Measurements from ENCODE around the gene CFL1. TPM values are rescaled to one million over a fixed set of nuclear protein-coding genes. Genes with fewer than 3 reads are reported as not detected.

CFL1 gene
- total and polyA plus RNA-seq, 10 of the 15 experiments (the other 5 are each of a cell fraction or from before 2014, with no cell fraction given), result 164 to 2,994 (median 1,500) TPM

DNA sequence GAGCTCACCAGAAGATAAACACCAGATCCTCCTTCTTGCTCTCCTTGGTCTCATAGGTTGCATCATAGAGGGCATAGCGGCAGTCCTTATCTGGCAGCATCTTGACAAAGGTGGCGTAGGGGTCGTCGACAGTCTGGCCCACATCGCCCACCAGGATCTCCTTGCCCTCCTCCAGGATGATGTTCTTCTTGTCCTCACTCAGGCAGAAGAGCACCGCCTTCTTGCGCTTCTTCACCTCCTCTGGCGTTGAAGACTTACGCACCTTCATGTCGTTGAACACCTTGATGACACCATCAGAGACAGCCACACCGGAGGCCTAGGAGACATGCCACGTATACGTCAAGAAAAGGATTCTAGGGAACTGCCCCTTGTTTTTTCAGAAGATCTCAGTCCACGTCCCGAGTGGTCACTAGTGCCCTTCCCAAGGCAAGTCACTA is 2.0 kb downstream of the CFL1 start:
- RAD21 ChIA-PET (ENCODE audit: unreplicated experiment), result no interaction called here
- CTCF ChIA-PET, result no interaction called here
- Histone ChIP-seq H3K36me3 (ENCODE audit: control insufficient read depth in 2 of 2, insufficient read depth in 2 of 2, low read length in 1 of 2) (peaks cover 32 to 41% of the 10 kb centered on the region in 2 experiments; a peak in 3 of 4 replicates), H2AFZ (ENCODE audit: control insufficient read depth, low read depth, low read length) (no peak overlapping the region), H3K4me1 (ENCODE audit: control insufficient read depth, insufficient read depth, low read length) (peaks cover 10% of the 10 kb centered on the region), H3K27ac (ENCODE audit: control insufficient read depth, insufficient read depth) (no peak overlapping the region), H3K9me3 (replicated peaks; ENCODE audit: control insufficient read depth, insufficient read depth, low read length) (peaks cover 2% of the 10 kb centered on the region; the same call in 2 of the 3 replicates), H3K79me2 (ENCODE audit: control insufficient read depth, insufficient read depth, low read length) (peaks cover 50% of the 10 kb centered on the region), H3K4me3 (peak overlapping the region; percentile 93), H3K9ac (ENCODE audit: control insufficient read depth, insufficient read depth, low read length) (peak overlapping the region; percentile 92), H4K20me1 (ENCODE audit: control insufficient read depth, insufficient read depth) (peaks cover 24% of the 10 kb centered on the region), H3K4me2 (ENCODE audit: control insufficient read depth, insufficient read depth) (peak overlapping the region; percentile 94), H3K27me3 (replicated peaks in 1 of 2; ENCODE audit: control insufficient read depth in 2 of 2, insufficient read depth in 2 of 2, low read length in 1 of 2) (no peaks in the 10 kb centered on the region)
- intact Hi-C loops (cut with micrococcal nuclease; ENCODE audit: unreplicated experiment), result loop anchor here (5.0 kb wide), 1 partner anchor 196 kb away; the partner anchor contains the start of gene SF3B2
- no TSS peak for BruUV-seq (replicated peaks)
- FAIRE-seq, result no peak
- POLR2A ChIA-PET, result no interaction called here
- in situ Hi-C loops (cut with MboI), result loop anchor here (25.0 kb wide), 1 partner anchor 1619 kb away; the partner anchor contains the start of genes DNAJC4, FKBP2, NUDT22 and PPP1R14B
- WGBS (ENCODE audit: insufficient coverage, insufficient replicate concordance, low lambda C conversion rate, missing lambda C conversion rate), result 83% methylated on average over 15 of the region's 15 CpGs
- ATAC-seq, result no peak
- DNase-seq (ENCODE audit: low read depth, low spot score), result no peak
- SMC1A ChIA-PET (ENCODE audit: uncharacterized antibody, unreplicated experiment), result no interaction called here
- TF ChIP-seq POLR2A (IDR thresholded peaks at IDR 0.05; ENCODE audit: low read depth, low read length) (peak; percentile 55), CHD4 (IDR thresholded peaks at IDR 0.05) (no peak), POLR2AphosphoS5 (IDR thresholded peaks at IDR 0.05; ENCODE audit: low read length) (peak; percentile 22; the same call in 1 of the 2 replicates)

DNA sequence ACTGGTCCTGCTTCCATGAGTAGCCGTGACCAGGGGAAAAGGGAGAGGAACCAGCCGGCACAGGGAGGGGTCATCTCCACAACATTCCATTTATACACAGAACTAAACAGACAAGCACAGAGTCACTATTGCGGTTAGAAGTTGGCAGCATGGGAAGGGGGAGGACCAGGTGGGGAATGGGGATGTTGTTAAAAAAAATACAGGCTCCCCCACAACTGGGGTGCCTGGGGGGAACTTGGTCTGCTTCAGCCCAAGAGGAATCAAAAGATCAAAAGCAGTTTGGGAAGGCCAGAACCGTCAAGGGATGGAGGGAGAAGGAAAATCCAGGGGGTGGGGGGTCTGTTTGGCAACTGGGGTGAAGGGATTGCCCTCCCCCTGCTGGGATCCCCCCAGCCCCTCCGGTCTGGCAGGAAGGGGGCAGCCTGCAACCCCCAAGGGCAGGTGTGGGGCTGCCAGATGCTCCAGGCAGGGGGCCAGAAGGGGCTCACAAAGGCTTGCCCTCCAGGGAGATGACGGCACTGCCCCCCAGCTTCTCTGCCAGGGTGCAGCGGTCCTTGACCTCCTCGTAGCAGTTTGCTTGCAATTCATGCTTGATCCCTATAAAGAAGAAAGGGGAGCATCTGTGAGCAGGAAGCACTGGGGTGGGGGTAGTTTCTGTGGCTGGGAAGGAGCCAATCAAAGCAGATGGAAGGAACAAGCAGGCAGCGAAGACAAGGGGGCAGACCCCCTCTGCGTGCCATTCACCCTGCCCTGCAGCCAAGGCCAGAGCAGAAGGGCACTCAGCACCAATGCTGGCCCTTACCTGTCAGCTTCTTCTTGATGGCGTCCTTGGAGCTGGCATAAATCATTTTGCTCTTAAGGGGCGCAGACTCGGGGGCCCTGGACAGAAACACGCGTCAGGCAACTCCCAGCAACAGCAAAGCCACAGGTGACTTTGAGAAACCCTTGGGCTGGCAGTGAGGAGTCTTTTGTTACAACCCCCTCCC is 2.8 kb downstream of the CFL1 start:
- in situ Hi-C loops (cut with MboI), result loop anchor here (25.0 kb wide), 1 partner anchor 1618 kb away; the partner anchor contains the start of genes DNAJC4, FKBP2, NUDT22 and PPP1R14B
- FAIRE-seq (no peak), DNase-seq (ENCODE audit: low read depth, low spot score) (no peak), ATAC-seq (no peak)
- peaks cover 46% of the 10 kb centered on the region for H3K79me2 ChIP-seq (ENCODE audit: control insufficient read depth, insufficient read depth, low read length)
- H4K20me1 ChIP-seq (ENCODE audit: control insufficient read depth, insufficient read depth), result peaks cover 24% of the 10 kb centered on the region
- H3K9me3 ChIP-seq (replicated peaks; ENCODE audit: control insufficient read depth, insufficient read depth, low read length), result peaks cover 2% of the 10 kb centered on the region; the same call in 2 of the 3 replicates
- H3K4me3 ChIP-seq, result no peak overlapping the region
- ChIA-PET SMC1A (ENCODE audit: uncharacterized antibody, unreplicated experiment) (no interaction called here), RAD21 (ENCODE audit: unreplicated experiment) (no interaction called here), CTCF (no interaction called here), POLR2A (no interaction called here)
- TF ChIP-seq POLR2AphosphoS5 (IDR thresholded peaks at IDR 0.05; ENCODE audit: low read length) (peak; percentile 34; the same call in 1 of the 2 replicates), BACH1 (IDR thresholded peaks at IDR 0.05; ENCODE audit: borderline replicate concordance) (no peak)
- no peak overlapping the region for H2AFZ ChIP-seq (ENCODE audit: control insufficient read depth, low read depth, low read length)
- TSS peak; percentile 80 for BruUV-seq (replicated peaks)
- peaks cover 32 to 41% of the 10 kb centered on the region in 2 experiments; a peak in 3 of 4 replicates for H3K36me3 ChIP-seq (ENCODE audit: control insufficient read depth in 2 of 2, insufficient read depth in 2 of 2, low read length in 1 of 2)
- H3K9ac ChIP-seq (ENCODE audit: control insufficient read depth, insufficient read depth, low read length), result no peak overlapping the region
- no peaks in the 10 kb centered on the region for H3K27me3 ChIP-seq (replicated peaks in 1 of 2; ENCODE audit: control insufficient read depth in 2 of 2, insufficient read depth in 2 of 2, low read length in 1 of 2)
- no peak overlapping the region for H3K27ac ChIP-seq (ENCODE audit: control insufficient read depth, insufficient read depth)
- peak overlapping the region; percentile 94 for H3K4me2 ChIP-seq (ENCODE audit: control insufficient read depth, insufficient read depth)
- intact Hi-C loops (cut with micrococcal nuclease; ENCODE audit: unreplicated experiment), result loop anchor here (5.0 kb wide), 1 partner anchor 197 kb away; the partner anchor contains the start of gene SF3B2
- peaks cover 10% of the 10 kb centered on the region for H3K4me1 ChIP-seq (ENCODE audit: control insufficient read depth, insufficient read depth, low read length)
- whole genome bisulfite sequencing (ENCODE audit: insufficient coverage, insufficient replicate concordance, low lambda C conversion rate, missing lambda C conversion rate), result 74% methylated on average over 14 of the region's 15 CpGs

All from GM12878 (cell line).